ES-I3 (cell line): ENCODE measurements around the gene FUCA1.
"Not testable (repeated sequence)": the region's sequence is repeated elsewhere in the genome, so short reads cannot be mapped to it uniquely, and the experiment has no call there.

Experiments used
- H3K36me3 ChIP-seq: 2 replicates; pipeline ENCODE4 v1.6.1; 2013; ENCODE audit warnings: mild to moderate bottlenecking, low read length, control low read depth, moderate library complexity; ENCODE audit not compliant: insufficient read depth
- H3K4me1 ChIP-seq: 2 replicates; pipeline ENCODE4 v1.6.1; 2013; ENCODE audit warnings: mild to moderate bottlenecking, control low read depth, low read length; ENCODE audit not compliant: insufficient read depth
- H3K9ac ChIP-seq: 2 replicates; pipeline ENCODE4 v1.6.1; 2013; ENCODE audit warnings: low read depth, mild to moderate bottlenecking, low read length, moderate library complexity
- H3K9me3 ChIP-seq: 2 replicates; pipeline ENCODE4 v1.6.1; 2013; ENCODE audit warnings: mild to moderate bottlenecking, low read length, moderate library complexity; ENCODE audit not compliant: control insufficient read depth, insufficient read depth

The FUCA1 gene

GRCh38 chr1:23810818-23811540, 57.1 kb downstream of the FUCA1 start:
- Histone ChIP-seq H3K4me1 (no peaks in the 10 kb centered on the region), H3K36me3 (no peaks in the 10 kb centered on the region), H3K9me3 (no peaks in the 10 kb centered on the region), H3K9ac (no peak overlapping the region)

GRCh38 chr1:23809751-23810171, 58.3 kb downstream of the FUCA1 start:
- no peaks in the 10 kb centered on the region for H3K36me3 ChIP-seq
- H3K4me1 ChIP-seq, result no peaks in the 10 kb centered on the region
- H3K9ac ChIP-seq, result no peak overlapping the region
- H3K9me3 ChIP-seq, result no peaks in the 10 kb centered on the region

GRCh38 chr1:23807453-23807852, 60.6 kb downstream of the FUCA1 start:
- H3K36me3 ChIP-seq, result no peaks in the 10 kb centered on the region
- H3K9me3 ChIP-seq, result no peaks in the 10 kb centered on the region
- H3K9ac ChIP-seq, result no peak overlapping the region
- no peaks in the 10 kb centered on the region for H3K4me1 ChIP-seq

- no peaks in the 10 kb centered on the region; the same call in 1 of the 2 replicates for H3K36me3 ChIP-seq
- no peaks in the 10 kb centered on the region for H3K4me1 ChIP-seq
- H3K9me3 ChIP-seq, result no peaks in the 10 kb centered on the region
- no peak overlapping the region for H3K9ac ChIP-seq
These were observed 61.8 kb downstream of the FUCA1 start for GRCh38 chr1:23806280-23806679.

- Histone ChIP-seq H3K4me1 (no peaks in the 10 kb centered on the region), H3K9me3 (no peaks in the 10 kb centered on the region), H3K36me3 (no peaks in the 10 kb centered on the region; the same call in 1 of the 2 replicates), H3K9ac (no peak overlapping the region)
These were observed 63.1 kb downstream of the FUCA1 start for GRCh38 chr1:23805025-23805424.

GRCh38 chr1:23804183-23804835, 63.8 kb downstream of the FUCA1 start:
- H3K9me3 ChIP-seq, result no peaks in the 10 kb centered on the region
- no peaks in the 10 kb centered on the region; the same call in 1 of the 2 replicates for H3K4me1 ChIP-seq
- H3K9ac ChIP-seq, result no peak overlapping the region
- no peaks in the 10 kb centered on the region; the same call in 1 of the 2 replicates for H3K36me3 ChIP-seq

GRCh38 chr1:23803674-23804073, 64.4 kb downstream of the FUCA1 start:
- Histone ChIP-seq H3K9ac (no peak overlapping the region), H3K4me1 (peaks cover 6% of the 10 kb centered on the region; the same call in 1 of the 2 replicates), H3K9me3 (no peaks in the 10 kb centered on the region), H3K36me3 (no peaks in the 10 kb centered on the region; the same call in 1 of the 2 replicates)

- not testable (repeated sequence) for H3K9me3 ChIP-seq, H3K4me1 ChIP-seq, H3K9ac ChIP-seq, H3K36me3 ChIP-seq
These were observed 65.2 kb downstream of the FUCA1 start for GRCh38 chr1:23802809-23803342.

GRCh38 chr1:23801876-23802275, 66.2 kb downstream of the FUCA1 start:
- Histone ChIP-seq H3K36me3 (no peaks in the 10 kb centered on the region; the same call in 1 of the 2 replicates), H3K9ac (no peak overlapping the region), H3K4me1 (peaks cover 6% of the 10 kb centered on the region; the same call in 1 of the 2 replicates), H3K9me3 (no peaks in the 10 kb centered on the region)

- Histone ChIP-seq H3K9me3 (no peaks in the 10 kb centered on the region), H3K9ac (peak overlapping the region; percentile 89), H3K36me3 (no peaks in the 10 kb centered on the region; the same call in 1 of the 2 replicates), H3K4me1 (peaks cover 6% of the 10 kb centered on the region; the same call in 1 of the 2 replicates)
These were observed 66.7 kb downstream of the FUCA1 start for GRCh38 chr1:23801338-23801748.

- H3K4me1 ChIP-seq, result peaks cover 6% of the 10 kb centered on the region; the same call in 1 of the 2 replicates
- peaks cover under 1% of the 10 kb centered on the region for H3K36me3 ChIP-seq
- H3K9me3 ChIP-seq, result no peaks in the 10 kb centered on the region
- peak within 1 kb of the TSS; percentile 89 for H3K9ac ChIP-seq
These were observed 67.4 kb downstream of the FUCA1 start, which contains the start of gene GALE for GRCh38 chr1:23800400-23801337. Gene GALE (minus strand): TSS chr1:23800754. CDS start chr1:23799007, 1,747 bp downstream.

- Histone ChIP-seq H3K9me3 (no peaks in the 10 kb centered on the region), H3K9ac (peak overlapping the region; percentile 89), H3K4me1 (peaks cover 6% of the 10 kb centered on the region; the same call in 1 of the 2 replicates), H3K36me3 (peaks cover 3% of the 10 kb centered on the region)
These were observed 68.3 kb downstream of the FUCA1 start for GRCh38 chr1:23799570-23800399.

- no peaks in the 10 kb centered on the region for H3K9me3 ChIP-seq
- peaks cover 6% of the 10 kb centered on the region; the same call in 1 of the 2 replicates for H3K4me1 ChIP-seq
- peak overlapping the region; percentile 89 for H3K9ac ChIP-seq
- peaks cover 3% of the 10 kb centered on the region for H3K36me3 ChIP-seq
These were observed 68.9 kb downstream of the FUCA1 start for GRCh38 chr1:23799255-23799569.
